Measurements from ENCODE around the gene UCK2. TPM values are rescaled to one million over a fixed set of nuclear protein-coding genes. Genes with fewer than 3 reads are reported as not detected.

The UCK2 gene
- polyA plus RNA-seq, 3 donors = 12.4 to 15.4 (median 12.8) TPM

GRCh38 chr1:165905853-165906252, 78.4 kb downstream of the UCK2 start:
- no peak overlapping the region for H3K27ac Mint-ChIP-seq
- no CpG with 5 or more reads among the region's 3 CpGs for WGBS (ENCODE audit: insufficient coverage)
- intact Hi-C loops (cut with micrococcal nuclease) = no loop called here

GRCh38 chr1:165907256-165907857, 79.9 kb downstream of the UCK2 start:
- Histone ChIP-seq H3K36me3 (replicated peaks in 1 of 2; ENCODE audit: control insufficient read depth in 1 of 2, insufficient read depth in 2 of 2, low read length in 2 of 2) (peaks cover 67 to 84% of the 10 kb centered on the region in 2 donors), H2AFZ (ENCODE audit: insufficient read depth, low read depth, low read length, poor library complexity, severe bottlenecking) (no peak overlapping the region), H3K27me3 (ENCODE audit: control insufficient read depth in 2 of 2, insufficient read depth in 2 of 2, low read length in 2 of 2) (no peaks in the 10 kb centered on the region), H3K9ac (ENCODE audit: insufficient read depth, low read length, poor library complexity, severe bottlenecking) (no peak overlapping the region), H3K4me2 (replicated peaks; ENCODE audit: extremely low read depth, low read length, poor library complexity, severe bottlenecking) (no peak overlapping the region), H3K79me2 (ENCODE audit: insufficient read depth, low read length) (no peaks in the 10 kb centered on the region), H3K4me1 (ENCODE audit: control insufficient read depth in 1 of 2, insufficient read depth in 2 of 2, low read length in 2 of 2) (no peaks in the 10 kb centered on the region), H3K27ac (ENCODE audit: low read depth in 1 of 2, low read length in 2 of 2) (no peak overlapping the region), H3K4me3 (replicated peaks in 1 of 3; ENCODE audit: low read depth in 2 of 3, low read length in 3 of 3) (no peak overlapping the region), H3K9me3 (replicated peaks in 1 of 2; ENCODE audit: control insufficient read depth in 1 of 2, insufficient read depth in 1 of 2, low read length in 2 of 2) (no peaks in the 10 kb centered on the region), H4K20me1 (ENCODE audit: insufficient read depth, low read length) (no peaks in the 10 kb centered on the region)
- 98% methylated on average over 4 of the region's 13 CpGs for WGBS (ENCODE audit: insufficient coverage)
- DNase-seq = no peak
- peak overlapping the region in 2 of 7 donors; percentile 29 to 51 for H3K27ac Mint-ChIP-seq
- H3K36me3 Mint-ChIP-seq = peaks cover 71 to 76% of the 10 kb centered on the region in 2 donors
- intact Hi-C loops (cut with micrococcal nuclease) = no loop called here
- no peaks in the 10 kb centered on the region for H3K27me3 Mint-ChIP-seq (ENCODE audit: low read depth in 3 of 3)
- TF ChIP-seq, protein P1, sequence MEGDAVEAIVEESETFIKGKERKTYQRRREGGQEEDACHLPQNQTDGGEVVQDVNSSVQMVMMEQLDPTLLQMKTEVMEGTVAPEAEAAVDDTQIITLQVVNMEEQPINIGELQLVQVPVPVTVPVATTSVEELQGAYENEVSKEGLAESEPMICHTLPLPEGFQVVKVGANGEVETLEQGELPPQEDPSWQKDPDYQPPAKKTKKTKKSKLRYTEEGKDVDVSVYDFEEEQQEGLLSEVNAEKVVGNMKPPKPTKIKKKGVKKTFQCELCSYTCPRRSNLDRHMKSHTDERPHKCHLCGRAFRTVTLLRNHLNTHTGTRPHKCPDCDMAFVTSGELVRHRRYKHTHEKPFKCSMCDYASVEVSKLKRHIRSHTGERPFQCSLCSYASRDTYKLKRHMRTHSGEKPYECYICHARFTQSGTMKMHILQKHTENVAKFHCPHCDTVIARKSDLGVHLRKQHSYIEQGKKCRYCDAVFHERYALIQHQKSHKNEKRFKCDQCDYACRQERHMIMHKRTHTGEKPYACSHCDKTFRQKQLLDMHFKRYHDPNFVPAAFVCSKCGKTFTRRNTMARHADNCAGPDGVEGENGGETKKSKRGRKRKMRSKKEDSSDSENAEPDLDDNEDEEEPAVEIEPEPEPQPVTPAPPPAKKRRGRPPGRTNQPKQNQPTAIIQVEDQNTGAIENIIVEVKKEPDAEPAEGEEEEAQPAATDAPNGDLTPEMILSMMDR (IDR thresholded peaks at IDR 0.05) = no peak
- no peak overlapping the region for H3K4me3 Mint-ChIP-seq
- H3K9me3 Mint-ChIP-seq = peaks cover 0 to 2% (median 0%) of the 10 kb centered on the region in 7 donors
- peaks cover 4% of the 10 kb centered on the region for H3K4me1 Mint-ChIP-seq

More at GRCh38 chr1:165905853-165906252, 78.4 kb downstream of the UCK2 start:
- Histone ChIP-seq H2AFZ (ENCODE audit: insufficient read depth, low read depth, low read length, poor library complexity, severe bottlenecking) (no peak overlapping the region), H3K9ac (ENCODE audit: insufficient read depth, low read length, poor library complexity, severe bottlenecking) (no peak overlapping the region), H3K79me2 (ENCODE audit: insufficient read depth, low read length) (no peaks in the 10 kb centered on the region), H3K27me3 (ENCODE audit: control insufficient read depth in 2 of 2, insufficient read depth in 2 of 2, low read length in 2 of 2) (no peaks in the 10 kb centered on the region), H3K4me3 (replicated peaks in 1 of 3; ENCODE audit: low read depth in 2 of 3, low read length in 3 of 3) (no peak overlapping the region), H3K4me2 (replicated peaks; ENCODE audit: extremely low read depth, low read length, poor library complexity, severe bottlenecking) (no peak overlapping the region), H3K9me3 (replicated peaks in 1 of 2; ENCODE audit: control insufficient read depth in 1 of 2, insufficient read depth in 1 of 2, low read length in 2 of 2) (no peaks in the 10 kb centered on the region), H3K36me3 (replicated peaks in 1 of 2; ENCODE audit: control insufficient read depth in 1 of 2, insufficient read depth in 2 of 2, low read length in 2 of 2) (peaks cover 73 to 92% of the 10 kb centered on the region in 2 donors), H3K27ac (ENCODE audit: low read depth in 1 of 2, low read length in 2 of 2) (no peak overlapping the region), H4K20me1 (ENCODE audit: insufficient read depth, low read length) (no peaks in the 10 kb centered on the region), H3K4me1 (ENCODE audit: control insufficient read depth in 1 of 2, insufficient read depth in 2 of 2, low read length in 2 of 2) (no peaks in the 10 kb centered on the region)
- no peaks in the 10 kb centered on the region for H3K27me3 Mint-ChIP-seq (ENCODE audit: low read depth in 3 of 3)
- peaks cover 68 to 83% of the 10 kb centered on the region in 2 donors for H3K36me3 Mint-ChIP-seq
- H3K4me3 Mint-ChIP-seq = no peak overlapping the region
- peaks cover 0 to 2% (median 0%) of the 10 kb centered on the region in 7 donors for H3K9me3 Mint-ChIP-seq
- TF ChIP-seq, protein P1 (IDR thresholded peaks at IDR 0.05) = no peak
- H3K4me1 Mint-ChIP-seq = peaks cover 4% of the 10 kb centered on the region
- no peak for DNase-seq

Data from CD14-positive monocyte (primary cell).